GM12878 (cell line): ENCODE data around the gene FGGY. TPM values are rescaled to one million over a fixed set of nuclear protein-coding genes. Genes with fewer than 3 reads are reported as not detected.

Experiments
- ATAC-seq: fragments of 200-7000 bp; cut with Tn5 transposase; 3 replicates; pipeline ENCODE4 v1.9.1; 2020; ENCODE audit warnings: mild to moderate bottlenecking, moderate library complexity
- BruUV-seq: library from RNA; stranded (reverse); fragments of 400-500 nt; replicated peaks from 2 replicates; lab custom pipeline; 2021; lab: Mats Ljungman, UMichigan
- CTCF ChIA-PET: fragments of 300-600 bp; sonication (Branson Sonifier 250); formaldehyde crosslinking; extraction: SDS; loops from one replicate; lab custom pipeline; 2021; ENCODE audit warnings: inconsistent platforms; lab: Yijun Ruan, JAX
- POLR2A ChIA-PET: fragments of 350-600 bp; formaldehyde crosslinking; extraction: SDS; loops from one replicate; lab custom pipeline; 2021; ENCODE audit warnings: inconsistent platforms; lab: Charles Lee
- RAD21 ChIA-PET: fragments of 300-600 bp; sonication (Branson Sonifier 250); formaldehyde crosslinking; loops from one replicate; lab custom pipeline; 2023; ENCODE audit warnings: antibody characterized with exemption; ENCODE audit not compliant: unreplicated experiment; lab: Charles Lee
- SMC1A ChIA-PET: fragments of 300-600 bp; sonication (Branson Sonifier 250); formaldehyde crosslinking; loops from one replicate; lab custom pipeline; 2023; ENCODE audit not compliant: unreplicated experiment, uncharacterized antibody; lab: Charles Lee
- DNase-seq: peaks from one replicate; pipeline ENCODE4 v3.0.0-alpha.2; 2011; ENCODE audit warnings: low read depth, low spot score
- FAIRE-seq: peaks from 3 replicates; lab custom pipeline; 2011; peaks lifted over from hg19 to GRCh38; lab: Jason Lieb, UNC
- H2AFZ ChIP-seq: 2 replicates; pipeline ENCODE4 v1.6.0; 2011; ENCODE audit warnings: low read depth, low read length, control low read depth; ENCODE audit not compliant: control insufficient read depth
- H3K27ac ChIP-seq: 2 replicates; pipeline ENCODE4 v1.5.1; 2011; ENCODE audit warnings: control low read depth; ENCODE audit not compliant: control insufficient read depth, insufficient read depth
- H3K27me3 ChIP-seq, 2 experiments: replicated peaks in 1 of 2; 2 replicates each; pipeline versions ENCODE4 v1.6.0 to v1.6.1; 2011; ENCODE audit warnings: low read length in 1 of 2; ENCODE audit not compliant: control insufficient read depth in 2 of 2, insufficient read depth in 2 of 2
- H3K36me3 ChIP-seq, 2 experiments: 2 replicates each; pipeline ENCODE4 v1.5.1; 2011; ENCODE audit warnings: low read length in 1 of 2; ENCODE audit not compliant: control insufficient read depth in 2 of 2, insufficient read depth in 2 of 2
- H3K4me1 ChIP-seq: 2 replicates; pipeline ENCODE4 v1.6.1; 2011; ENCODE audit warnings: mild to moderate bottlenecking, low read length, moderate library complexity, mixed read lengths; ENCODE audit not compliant: control insufficient read depth, insufficient read depth
- H3K4me2 ChIP-seq: 2 replicates; pipeline ENCODE4 v1.6.0; 2011; ENCODE audit warnings: control low read depth; ENCODE audit not compliant: control insufficient read depth, insufficient read depth
- H3K4me3 ChIP-seq: fragments of 200-600 bp; sonication (generic); 2 replicates; pipeline ENCODE4 v1.5.1; 2016
- H3K79me2 ChIP-seq: 2 replicates; pipeline ENCODE4 v1.6.0; 2011; ENCODE audit warnings: low read length; ENCODE audit not compliant: control insufficient read depth, insufficient read depth
- H3K9ac ChIP-seq: 2 replicates; pipeline ENCODE4 v1.8.0; 2011; ENCODE audit warnings: low read length, control low read depth, mixed read lengths; ENCODE audit not compliant: control insufficient read depth, insufficient read depth
- H3K9me3 ChIP-seq: replicated peaks from 3 replicates; pipeline ENCODE4 v1.5.1; 2011; ENCODE audit warnings: mild to moderate bottlenecking, low read length; ENCODE audit not compliant: control insufficient read depth, insufficient read depth
- H4K20me1 ChIP-seq: 2 replicates; pipeline ENCODE4 v1.6.0; 2011; ENCODE audit not compliant: control insufficient read depth, insufficient read depth
- BHLHE40 ChIP-seq, 2 experiments: fragments of 450-650 bp in 1 of 2; IDR thresholded peaks; 2 replicates each; pipeline ENCODE4 v1.6.1; 2011 to 2017; ENCODE audit warnings: low read depth in 2 of 2, borderline replicate concordance in 1 of 2, improper control_type of control experiment in 1 of 2, low read length in 1 of 2, mild to moderate bottlenecking in 1 of 2
- CBFB ChIP-seq: IDR thresholded peaks from 2 replicates; pipeline ENCODE4 v1.6.1; 2016; ENCODE audit warnings: antibody characterized with exemption, low read depth
- ESRRA ChIP-seq: IDR thresholded peaks from 2 replicates; pipeline ENCODE4 v1.6.1; 2012; ENCODE audit warnings: mild to moderate bottlenecking, low read length, improper control_type of control experiment
- EZH2 ChIP-seq: IDR thresholded peaks from 2 replicates; pipeline ENCODE4 v1.6.1; 2012; ENCODE audit warnings: low read depth, mild to moderate bottlenecking, control low read depth, inconsistent platforms, low read length, borderline replicate concordance; ENCODE audit not compliant: control insufficient read depth
- IRF5 ChIP-seq: fragments of 450-650 bp; IDR thresholded peaks from 2 replicates; pipeline ENCODE4 v1.6.1; 2017; ENCODE audit warnings: borderline replicate concordance
- KDM1A ChIP-seq: fragments of 200-600 bp; sonication (generic); IDR thresholded peaks from 2 replicates; pipeline ENCODE4 v1.6.1; 2016; ENCODE audit warnings: borderline replicate concordance
- MAX ChIP-seq: IDR thresholded peaks from 2 replicates; pipeline ENCODE4 v1.6.1; 2012; ENCODE audit warnings: low read depth, low read length, improper control_type of control experiment
- NFIC ChIP-seq: IDR thresholded peaks from 2 replicates; pipeline ENCODE4 v1.6.1; 2012; ENCODE audit warnings: low read depth, mild to moderate bottlenecking, inconsistent platforms, low read length, moderate library complexity
- RUNX3 ChIP-seq: IDR thresholded peaks from 2 replicates; pipeline ENCODE4 v1.6.1; 2012; ENCODE audit warnings: low read length, inconsistent platforms
- SMARCA5 ChIP-seq: fragments of 450-650 bp; IDR thresholded peaks from 2 replicates; pipeline ENCODE4 v1.6.1; 2017; ENCODE audit warnings: mild to moderate bottlenecking
- ZNF384 ChIP-seq: IDR thresholded peaks from 2 replicates; pipeline ENCODE4 v1.6.1; 2012; ENCODE audit warnings: low read depth, mild to moderate bottlenecking, low read length, improper control_type of control experiment, borderline replicate concordance
- WGBS: methylation state at CpG from one replicate; pipeline ENCODE4 v1.1.6; 2016; ENCODE audit warnings: low lambda C conversion rate; ENCODE audit not compliant: insufficient replicate concordance, insufficient coverage; ENCODE audit errors: missing lambda C conversion rate; 5-methylcytosine and 5-hydroxymethylcytosine counted together
- in situ Hi-C: fragments of 300-500 bp; cut with MboI; formaldehyde crosslinking; loops from 9 replicates; pipeline ENCODE4 v1.14.3; 2018; ENCODE audit warnings: mixed read lengths
- intact Hi-C: fragments of 100-400 bp; cut with micrococcal nuclease; formaldehyde crosslinking; loops from one replicate; pipeline ENCODE4 v1.14.2; 2022; ENCODE audit not compliant: unreplicated experiment
- polyA plus RNA-seq, 11 experiments: library from polyadenylated mRNA; depleted of rRNA in 4 of 11; unstranded in 6 of 11; stranded (reverse) in 5 of 11; fragments of >200 nt; fragmentation: Nextera tagmentation in 4 of 11; fragmentation: Illumina TruSeq in 1 of 11; extraction: Ambion mirVana in 4 of 11; extraction: Trizol in 1 of 11; gene quantifications; 1 replicate in 1 of 11; 2 replicates in 10 of 11; pipeline versions ENCODE4 v1.2.1 to v1.2.3, GENCODE V29; 2011 to 2016; ENCODE audit warnings: inconsistent platforms in 2 of 11, missing spikeins in 2 of 11, low read depth in 1 of 11
- total RNA-seq, 4 experiments: library from RNA; depleted of rRNA in 3 of 4; stranded (reverse); fragments of >200 nt in 3 of 4; fragmentation: Illumina TruSeq in 1 of 4; extraction: Trizol in 1 of 4; gene quantifications; 2 replicates each; pipeline versions ENCODE4 v1.2.1 to v1.2.3, GENCODE V29; 2013 to 2021
- TF ChIP-seq, protein P1 (sequence below): fragments of 450-650 bp; IDR thresholded peaks from 2 replicates; pipeline ENCODE4 v1.6.1; 2017; ENCODE audit warnings: mild to moderate bottlenecking, moderate library complexity
- TF ChIP-seq, protein P2 (sequence below): fragments of 450-650 bp; formaldehyde crosslinking; IDR thresholded peaks from 2 replicates; pipeline ENCODE4 v1.4.0; 2022; ENCODE audit warnings: mild to moderate bottlenecking, moderate library complexity

FGGY gene
- total and polyA plus RNA-seq, 10 of the 15 experiments (the other 5 are each of a cell fraction or from before 2014, with no cell fraction given), result 6.2 to 11.9 (median 7.5) TPM

DNA sequence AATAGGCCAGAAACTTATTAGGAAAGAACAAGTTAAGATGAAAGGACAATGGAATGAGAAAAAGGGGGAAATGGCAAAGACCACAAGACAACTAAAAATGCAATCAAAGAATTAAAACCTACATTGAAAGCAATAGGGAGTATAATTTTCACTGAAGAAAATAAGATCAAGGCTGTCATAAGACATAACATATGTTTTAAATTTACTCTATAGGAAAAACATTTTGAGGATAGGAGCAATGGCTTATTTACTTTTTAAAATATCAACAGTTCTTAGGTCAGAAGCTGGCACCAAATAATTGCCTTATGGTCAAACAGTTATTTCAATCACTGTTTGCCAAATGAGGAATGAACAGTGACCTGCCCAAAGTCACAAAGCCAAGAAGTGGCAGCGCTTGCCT, 346.6 kb downstream of the FGGY start (continued):
- TF ChIP-seq, protein P1, sequence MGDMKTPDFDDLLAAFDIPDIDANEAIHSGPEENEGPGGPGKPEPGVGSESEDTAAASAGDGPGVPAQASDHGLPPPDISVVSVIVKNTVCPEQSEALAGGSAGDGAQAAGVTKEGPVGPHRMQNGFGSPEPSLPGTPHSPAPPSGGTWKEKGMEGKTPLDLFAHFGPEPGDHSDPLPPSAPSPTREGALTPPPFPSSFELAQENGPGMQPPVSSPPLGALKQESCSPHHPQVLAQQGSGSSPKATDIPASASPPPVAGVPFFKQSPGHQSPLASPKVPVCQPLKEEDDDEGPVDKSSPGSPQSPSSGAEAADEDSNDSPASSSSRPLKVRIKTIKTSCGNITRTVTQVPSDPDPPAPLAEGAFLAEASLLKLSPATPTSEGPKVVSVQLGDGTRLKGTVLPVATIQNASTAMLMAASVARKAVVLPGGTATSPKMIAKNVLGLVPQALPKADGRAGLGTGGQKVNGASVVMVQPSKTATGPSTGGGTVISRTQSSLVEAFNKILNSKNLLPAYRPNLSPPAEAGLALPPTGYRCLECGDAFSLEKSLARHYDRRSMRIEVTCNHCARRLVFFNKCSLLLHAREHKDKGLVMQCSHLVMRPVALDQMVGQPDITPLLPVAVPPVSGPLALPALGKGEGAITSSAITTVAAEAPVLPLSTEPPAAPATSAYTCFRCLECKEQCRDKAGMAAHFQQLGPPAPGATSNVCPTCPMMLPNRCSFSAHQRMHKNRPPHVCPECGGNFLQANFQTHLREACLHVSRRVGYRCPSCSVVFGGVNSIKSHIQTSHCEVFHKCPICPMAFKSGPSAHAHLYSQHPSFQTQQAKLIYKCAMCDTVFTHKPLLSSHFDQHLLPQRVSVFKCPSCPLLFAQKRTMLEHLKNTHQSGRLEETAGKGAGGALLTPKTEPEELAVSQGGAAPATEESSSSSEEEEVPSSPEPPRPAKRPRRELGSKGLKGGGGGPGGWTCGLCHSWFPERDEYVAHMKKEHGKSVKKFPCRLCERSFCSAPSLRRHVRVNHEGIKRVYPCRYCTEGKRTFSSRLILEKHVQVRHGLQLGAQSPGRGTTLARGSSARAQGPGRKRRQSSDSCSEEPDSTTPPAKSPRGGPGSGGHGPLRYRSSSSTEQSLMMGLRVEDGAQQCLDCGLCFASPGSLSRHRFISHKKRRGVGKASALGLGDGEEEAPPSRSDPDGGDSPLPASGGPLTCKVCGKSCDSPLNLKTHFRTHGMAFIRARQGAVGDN, result no peak
- TF ChIP-seq NFIC (no peak), CBFB (no peak), RUNX3 (no peak), KDM1A (no peak), ESRRA (no peak), IRF5 (no peak)

GRCh38 chr1:59645893-59646292, 349.0 kb downstream of the FGGY start:
- RAD21 ChIA-PET, result no interaction called here
- intact Hi-C loops (no loop called here), in situ Hi-C loops (no loop called here)
- no peak overlapping the region for H3K4me3 ChIP-seq
- FAIRE-seq, result no peak
- 97% methylated on average over 2 of the region's 2 CpGs for WGBS
- H3K9me3 ChIP-seq, result no peaks in the 10 kb centered on the region
- no peaks in the 10 kb centered on the region for H3K36me3 ChIP-seq
- H3K4me1 ChIP-seq, result no peaks in the 10 kb centered on the region
- ATAC-seq, result no peak
- POLR2A ChIA-PET, result no interaction called here
- H3K79me2 ChIP-seq, result no peaks in the 10 kb centered on the region
- no peaks in the 10 kb centered on the region for H4K20me1 ChIP-seq
- CTCF ChIA-PET, result interaction anchor here (1.4 kb wide), 1 partner anchor 53 kb away, joined by 5 read pairs; no protein-coding TSS in a partner anchor
- DNase-seq, result no peak
- H3K27me3 ChIP-seq, result no peaks in the 10 kb centered on the region
- SMC1A ChIA-PET, result interaction anchor here (0.6 to 1.2 kb wide), 3 partner anchors 10 to 928 kb away, joined by 3 read pairs; no protein-coding TSS in a partner anchor
- H3K27ac ChIP-seq, result no peak overlapping the region
- no peak overlapping the region for H3K9ac ChIP-seq
- H2AFZ ChIP-seq, result no peak overlapping the region
- TF ChIP-seq, protein P2, sequence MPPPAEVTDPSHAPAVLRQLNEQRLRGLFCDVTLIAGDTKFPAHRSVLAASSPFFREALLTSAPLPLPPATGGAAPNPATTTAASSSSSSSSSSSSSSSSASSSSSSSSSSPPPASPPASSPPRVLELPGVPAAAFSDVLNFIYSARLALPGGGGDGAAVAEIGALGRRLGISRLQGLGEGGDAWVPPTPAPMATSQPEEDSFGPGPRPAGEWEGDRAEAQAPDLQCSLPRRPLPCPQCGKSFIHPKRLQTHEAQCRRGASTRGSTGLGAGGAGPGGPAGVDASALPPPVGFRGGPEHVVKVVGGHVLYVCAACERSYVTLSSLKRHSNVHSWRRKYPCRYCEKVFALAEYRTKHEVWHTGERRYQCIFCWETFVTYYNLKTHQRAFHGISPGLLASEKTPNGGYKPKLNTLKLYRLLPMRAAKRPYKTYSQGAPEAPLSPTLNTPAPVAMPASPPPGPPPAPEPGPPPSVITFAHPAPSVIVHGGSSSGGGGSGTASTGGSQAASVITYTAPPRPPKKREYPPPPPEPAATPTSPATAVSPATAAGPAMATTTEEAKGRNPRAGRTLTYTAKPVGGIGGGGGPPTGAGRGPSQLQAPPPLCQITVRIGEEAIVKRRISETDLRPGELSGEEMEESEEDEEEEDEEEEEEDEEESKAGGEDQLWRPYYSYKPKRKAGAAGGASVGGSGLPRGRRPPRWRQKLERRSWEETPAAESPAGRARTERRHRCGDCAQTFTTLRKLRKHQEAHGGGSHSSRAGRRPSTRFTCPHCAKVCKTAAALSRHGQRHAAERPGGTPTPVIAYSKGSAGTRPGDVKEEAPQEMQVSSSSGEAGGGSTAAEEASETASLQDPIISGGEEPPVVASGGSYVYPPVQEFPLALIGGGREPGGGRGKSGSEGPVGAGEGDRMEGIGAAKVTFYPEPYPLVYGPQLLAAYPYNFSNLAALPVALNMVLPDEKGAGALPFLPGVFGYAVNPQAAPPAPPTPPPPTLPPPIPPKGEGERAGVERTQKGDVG (CRISPR knock-in tag), result no peak
- TF ChIP-seq EZH2, result no peak
- TF ChIP-seq BHLHE40 (IDR thresholded peaks at IDR 0.05; ENCODE audit: borderline replicate concordance in 1 of 2, low read depth in 2 of 2, low read length in 1 of 2), result no peak
- TF ChIP-seq ZNF384, result no peak
- no peak for TF ChIP-seq SMARCA5
- TF ChIP-seq MAX, result no peak
- no TSS peak for BruUV-seq
- H3K4me2 ChIP-seq, result no peak overlapping the region
